ENCODE data around the gene PLIN5.

The PLIN5 gene

GRCh38 chr19:4503132-4503824 is 31.7 kb downstream of the PLIN5 start:
- no peak for DNase-seq

GRCh38 chr19:4502282-4503131 is 32.5 kb downstream of the PLIN5 start:
- no peak for DNase-seq

- DNase-seq = no peak
These were observed 33.3 kb downstream of the PLIN5 start for GRCh38 chr19:4501691-4502090.

- no peak for DNase-seq
These were observed 34.0 kb downstream of the PLIN5 start for GRCh38 chr19:4500841-4501591.

- DNase-seq = no peak
These were observed 35.2 kb downstream of the PLIN5 start for GRCh38 chr19:4499855-4500254.

- DNase-seq = no peak
These were observed 35.7 kb downstream of the PLIN5 start for GRCh38 chr19:4499318-4499717.

- DNase-seq = no peak
These were observed 36.3 kb downstream of the PLIN5 start for GRCh38 chr19:4498694-4499093.

- no peak for DNase-seq
These were observed 37.1 kb downstream of the PLIN5 start for GRCh38 chr19:4497770-4498389.

- DNase-seq = no peak
These were observed 38.7 kb downstream of the PLIN5 start for GRCh38 chr19:4496304-4496703.

GRCh38 chr19:4495471-4495870 is 39.6 kb downstream of the PLIN5 start:
- DNase-seq = no peak

GRCh38 chr19:4494691-4495064 is 40.3 kb downstream of the PLIN5 start:
- no peak for DNase-seq

GRCh38 chr19:4493929-4494690 is 40.9 kb downstream of the PLIN5 start:
- no peak for DNase-seq

- no peak for DNase-seq
These were observed 41.7 kb downstream of the PLIN5 start for GRCh38 chr19:4493104-4493928.

- no peak for DNase-seq
These were observed 42.5 kb downstream of the PLIN5 start for GRCh38 chr19:4492337-4493103.

GRCh38 chr19:4491446-4491845 is 43.6 kb downstream of the PLIN5 start:
- no peak for DNase-seq

- DNase-seq = no peak
These were observed 46.5 kb downstream of the PLIN5 start for GRCh38 chr19:4488496-4488895.

GRCh38 chr19:4487572-4487971 is 47.5 kb downstream of the PLIN5 start:
- DNase-seq = no peak

GRCh38 chr19:4483385-4483784 is 51.6 kb downstream of the PLIN5 start:
- DNase-seq = no peak

- no peak for DNase-seq
These were observed 52.2 kb downstream of the PLIN5 start for GRCh38 chr19:4482721-4483364.
